Progenitor cell of endocrine pancreas (in vitro differentiated cells): Measurements from ENCODE around the gene HID1. TPM values are rescaled to one million over a fixed set of nuclear protein-coding genes. Genes with fewer than 3 reads are reported as not detected.

Source experiments
- DNase-seq: peaks from one replicate; pipeline ENCODE4 v3.0.0; 2021; ENCODE audit warnings: low spot score; ENCODE audit not compliant: unreplicated experiment
- H3K27ac Mint-ChIP-seq: 2 replicates; pipeline ENCODE4 v1.8.0; 2021; ENCODE audit warnings: mild to moderate bottlenecking, moderate library complexity, mixed read lengths
- H3K27me3 Mint-ChIP-seq: 2 replicates; pipeline ENCODE4 v1.8.0; 2021; ENCODE audit warnings: mixed read lengths
- H3K36me3 Mint-ChIP-seq: 2 replicates; pipeline ENCODE4 v1.8.0; 2022; ENCODE audit warnings: mixed read lengths; ENCODE audit not compliant: insufficient read depth
- H3K4me1 Mint-ChIP-seq: 2 replicates; pipeline ENCODE4 v1.8.0; 2021; ENCODE audit warnings: low read depth, mixed read lengths
- H3K4me3 Mint-ChIP-seq: 2 replicates; pipeline ENCODE4 v1.8.0; 2021; ENCODE audit warnings: low read depth, mild to moderate bottlenecking, moderate library complexity, mixed read lengths
- H3K9me3 Mint-ChIP-seq: 2 replicates; pipeline ENCODE4 v1.8.0; 2021; ENCODE audit warnings: low read depth, mixed read lengths
- CTCF ChIP-seq: fragments of 200-600 bp; sonication (generic); IDR thresholded peaks from one replicate; pipeline ENCODE4 v1.5.0; 2021; ENCODE audit warnings: antibody characterized with exemption, mild to moderate bottlenecking; ENCODE audit not compliant: unreplicated experiment
- total RNA-seq: library from RNA; stranded (reverse); gene quantifications from 2 replicates; pipeline ENCODE4 v1.2.1, GENCODE V29; 2021

HID1 gene
- total RNA-seq, 1 donor from 2014 or later: 101 TPM

- Mint-ChIP-seq H3K27ac (no peak overlapping the region), H3K36me3 (peaks cover 11% of the 10 kb centered on the region), H3K9me3 (no peaks in the 10 kb centered on the region), H3K4me3 (no peak overlapping the region), H3K4me1 (no peaks in the 10 kb centered on the region), H3K27me3 (no peaks in the 10 kb centered on the region)
- no peak for DNase-seq
- no peak for TF ChIP-seq CTCF
Observed at GRCh38 chr17:75003070-75003956, 30.8 kb upstream of the HID1 start.

- no peak for TF ChIP-seq CTCF
- no peak overlapping the region for H3K27ac Mint-ChIP-seq
- H3K27me3 Mint-ChIP-seq: no peaks in the 10 kb centered on the region
- H3K4me3 Mint-ChIP-seq: no peak overlapping the region
- H3K9me3 Mint-ChIP-seq: no peaks in the 10 kb centered on the region
- H3K36me3 Mint-ChIP-seq: peaks cover 11% of the 10 kb centered on the region
- H3K4me1 Mint-ChIP-seq: no peaks in the 10 kb centered on the region
- DNase-seq: no peak
Observed at GRCh38 chr17:75001915-75002843, 29.6 kb upstream of the HID1 start.

GRCh38 chr17:74999523-74999922 lies 27.0 kb upstream of the HID1 start:
- no peaks in the 10 kb centered on the region for H3K27me3 Mint-ChIP-seq
- no peak for TF ChIP-seq CTCF
- H3K9me3 Mint-ChIP-seq: no peaks in the 10 kb centered on the region
- no peak overlapping the region for H3K4me3 Mint-ChIP-seq
- H3K36me3 Mint-ChIP-seq: peaks cover 7% of the 10 kb centered on the region
- no peaks in the 10 kb centered on the region for H3K4me1 Mint-ChIP-seq
- no peak for DNase-seq
- no peak overlapping the region for H3K27ac Mint-ChIP-seq

- Mint-ChIP-seq H3K9me3 (no peaks in the 10 kb centered on the region), H3K4me1 (no peaks in the 10 kb centered on the region), H3K27ac (no peak overlapping the region), H3K4me3 (no peak overlapping the region), H3K27me3 (no peaks in the 10 kb centered on the region), H3K36me3 (peaks cover 5% of the 10 kb centered on the region)
- no peak for DNase-seq
- no peak for TF ChIP-seq CTCF
Observed at GRCh38 chr17:74998783-74999182, 26.2 kb upstream of the HID1 start.

- TF ChIP-seq CTCF: no peak
- peak overlapping the region; percentile 53 for H3K27ac Mint-ChIP-seq
Observed at GRCh38 chr17:74995847-74996246, 23.3 kb upstream of the HID1 start.

More at GRCh38 chr17:74995847-74996246, 23.3 kb upstream of the HID1 start:
- peaks cover 11% of the 10 kb centered on the region for H3K4me1 Mint-ChIP-seq
- no peaks in the 10 kb centered on the region for H3K27me3 Mint-ChIP-seq
- H3K36me3 Mint-ChIP-seq: peaks cover 1% of the 10 kb centered on the region
- DNase-seq: no peak
- H3K9me3 Mint-ChIP-seq: no peaks in the 10 kb centered on the region
- H3K4me3 Mint-ChIP-seq: no peak overlapping the region
